Endometrial microvascular endothelial cells (primary cell): ENCODE measurements around the gene MAPK1. TPM values are rescaled to one million over a fixed set of nuclear protein-coding genes. Genes with fewer than 3 reads are reported as not detected.

Experiments used
- total RNA-seq: library from RNA; depleted of rRNA; stranded (reverse); fragments of >200 nt; gene quantifications from one replicate; pipeline ENCODE4 v1.2.3, GENCODE V29; 2015; ENCODE audit errors: inconsistent ontology term

The MAPK1 gene
- total RNA-seq, 1 donor from 2014 or later, result 68.0 TPM

Other genes with a start within 250 kb of the MAPK1 start
- 75.8 TPM for gene YDJC, start 237.6 kb downstream of the MAPK1 start, total RNA-seq
- not detected for gene CCDC116, start 234.9 kb downstream of the MAPK1 start, total RNA-seq
- gene SDF2L1, start 225.3 kb downstream of the MAPK1 start, total RNA-seq, result 57.4 TPM
- 33.8 TPM for gene PPIL2, start 201.6 kb downstream of the MAPK1 start, total RNA-seq
- gene YPEL1, start 131.9 kb downstream of the MAPK1 start, total RNA-seq, result 0.93 TPM
- 194 TPM for gene PPM1F, start 85.2 kb upstream of the MAPK1 start, total RNA-seq
- 45.5 TPM for gene TOP3B, start 115.1 kb upstream of the MAPK1 start, total RNA-seq